Superior temporal gyrus (tissue), 1 donor: Measurements from ENCODE around the gene MSH3.
"Not testable (repeated sequence)": the region's sequence is repeated elsewhere in the genome, so short reads cannot be mapped to it uniquely, and the experiment has no call there.

Source experiments
- DNase-seq: peaks from one replicate; pipeline ENCODE4 v3.0.0-alpha.2; 2016; ENCODE audit errors: extremely low spot score

The MSH3 gene

GRCh38 chr5:80853413-80853812, 199.0 kb downstream of the MSH3 start:
- no peak for DNase-seq

DNA sequence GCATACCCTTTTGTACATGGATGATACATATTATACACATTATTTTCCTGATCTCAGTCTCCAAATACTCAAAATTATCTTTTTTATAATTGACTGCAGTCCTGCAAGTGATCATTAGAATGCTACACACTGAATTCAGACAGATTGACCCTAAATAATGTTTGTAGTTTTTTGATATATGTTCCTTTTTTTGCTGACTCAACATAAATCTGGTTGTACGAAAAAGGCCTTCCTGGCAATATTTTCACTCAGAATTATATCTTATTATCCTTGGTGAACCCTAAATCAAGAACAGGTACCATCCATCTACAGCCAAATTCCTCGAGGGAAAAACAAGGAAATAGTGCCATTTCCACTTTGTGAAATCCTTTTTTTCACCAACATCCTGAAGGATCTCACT, 200.1 kb downstream of the MSH3 start:
- DNase-seq = no peak

- no peak for DNase-seq
Observed at GRCh38 chr5:80860924-80861613, 206.6 kb downstream of the MSH3 start.

DNA sequence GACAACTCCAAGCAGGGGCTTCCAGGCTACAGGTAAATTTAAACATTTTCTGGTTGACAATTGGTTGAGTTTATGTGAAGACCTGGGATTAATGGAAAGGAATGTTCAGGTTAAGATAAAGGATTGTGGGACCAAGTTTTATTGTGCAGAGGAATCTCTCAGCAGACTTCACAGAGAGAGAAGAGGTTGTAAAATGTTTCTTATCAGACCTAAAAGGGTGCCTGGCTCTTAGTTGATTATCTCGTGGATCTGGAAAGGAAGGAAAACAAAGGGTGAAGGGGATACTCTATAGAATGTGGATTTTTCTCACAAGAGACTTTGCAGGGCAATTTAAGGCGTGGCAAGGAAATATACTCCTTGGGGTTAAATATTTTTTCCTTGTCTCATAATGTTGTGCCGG, 209.3 kb downstream of the MSH3 start:
- DNase-seq = no peak

DNA sequence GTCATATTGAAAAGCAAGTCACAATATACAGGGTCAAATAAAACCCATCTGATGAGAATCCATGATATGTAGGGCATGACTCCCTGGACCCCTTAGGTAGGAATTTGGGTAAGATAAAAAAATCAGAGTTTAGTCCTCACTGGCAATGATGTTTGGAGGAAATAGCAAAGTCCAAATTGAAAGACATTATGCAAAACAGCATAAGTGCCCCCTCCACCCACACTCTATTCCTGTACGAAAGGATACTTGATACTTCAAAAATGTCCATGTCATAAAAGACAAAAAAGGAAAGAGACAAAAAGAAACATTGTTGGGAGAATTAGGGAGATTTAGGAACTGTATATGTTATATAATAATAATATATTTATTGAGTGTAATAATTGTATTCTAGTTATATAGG, 209.7 kb downstream of the MSH3 start:
- DNase-seq = no peak

DNA sequence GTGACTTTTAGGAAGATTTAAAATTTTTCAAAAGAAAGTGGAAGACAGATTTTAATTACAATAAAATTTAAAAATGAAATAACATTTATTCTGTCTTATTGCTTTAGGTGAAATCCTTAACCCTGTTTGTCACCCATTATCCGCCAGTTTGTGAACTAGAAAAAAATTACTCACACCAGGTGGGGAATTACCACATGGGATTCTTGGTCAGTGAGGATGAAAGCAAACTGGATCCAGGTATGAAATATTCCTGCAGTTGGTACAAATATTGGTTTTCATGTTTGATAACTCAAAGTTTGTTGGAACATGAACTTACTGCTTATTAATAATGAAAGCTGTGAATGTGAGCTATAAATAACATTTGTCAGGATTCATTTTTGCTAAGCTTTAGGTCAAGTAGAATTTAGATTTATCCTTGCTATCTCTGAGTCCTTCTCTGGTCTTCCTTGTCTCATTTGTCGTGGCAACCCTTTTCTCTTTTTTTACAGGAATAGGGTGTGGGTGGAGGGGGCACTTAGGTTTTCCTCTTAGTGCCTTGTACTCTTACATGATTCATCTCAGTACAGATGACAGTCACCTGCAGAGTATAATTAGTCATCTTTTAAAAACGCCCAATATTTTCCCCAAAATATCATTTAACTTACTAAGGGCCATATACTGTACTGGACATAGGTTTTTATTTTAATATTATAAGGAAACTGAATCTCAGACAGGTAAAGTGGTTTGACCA, 210.4 kb downstream of the MSH3 start:
- DNase-seq = no peak

DNA sequence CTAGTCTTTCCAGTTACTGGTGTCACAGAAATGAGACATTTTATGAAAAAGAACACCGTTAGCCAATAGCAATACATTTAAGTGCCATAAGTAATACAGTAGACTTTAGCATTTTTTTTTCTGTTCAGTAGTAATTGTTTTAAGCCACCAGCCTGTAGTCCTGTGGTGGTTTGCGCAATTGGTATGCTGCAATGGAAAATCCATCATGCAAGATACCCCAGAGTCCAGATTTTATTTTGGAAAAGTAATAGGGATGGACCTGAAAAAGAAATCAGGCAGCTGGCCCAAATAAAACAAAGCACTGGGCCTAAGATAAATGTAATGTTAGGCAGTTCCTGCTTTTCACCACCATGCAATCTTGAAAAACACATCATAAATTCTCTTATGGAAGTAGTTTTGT, 211.1 kb downstream of the MSH3 start:
- no peak for DNase-seq

DNA sequence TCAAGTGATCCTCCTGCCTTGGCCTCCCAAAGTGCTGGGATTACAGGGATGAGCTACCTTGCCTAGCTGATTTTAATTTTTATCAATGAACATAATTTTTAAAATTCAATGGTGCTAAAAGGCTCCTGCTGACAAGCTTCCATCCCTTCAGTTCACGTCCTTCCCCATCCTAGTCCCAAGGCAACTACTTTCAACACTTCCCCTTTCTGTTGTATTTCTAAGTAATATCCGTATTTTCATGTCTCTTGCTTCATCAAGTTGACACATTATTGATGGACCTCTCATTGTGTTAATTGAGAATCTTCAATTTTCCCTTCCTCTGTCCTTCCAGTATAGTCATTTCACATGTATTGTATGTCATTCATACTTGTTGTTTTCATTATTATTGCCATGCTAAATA, 211.9 kb downstream of the MSH3 start:
- no peak for DNase-seq

DNA sequence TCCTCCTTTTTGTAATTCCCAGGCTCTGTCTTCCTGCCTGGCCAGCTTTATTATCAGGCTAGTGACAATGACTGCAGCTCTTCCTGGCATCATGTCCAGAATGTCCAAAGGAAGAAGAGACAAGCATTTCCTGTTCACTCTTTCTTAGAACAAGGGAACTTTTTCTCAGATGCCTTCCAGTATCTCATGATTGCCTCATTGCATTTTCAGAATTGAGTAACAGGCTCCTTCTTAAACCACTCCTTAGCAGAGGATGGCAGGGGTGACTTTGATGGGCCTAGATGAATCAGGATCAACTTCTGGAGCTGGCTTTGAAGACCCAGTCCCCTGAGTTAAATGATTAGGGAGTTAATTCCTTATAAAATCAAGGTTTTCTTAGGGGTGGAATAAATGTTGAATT, 212.8 kb downstream of the MSH3 start:
- DNase-seq = no peak

DNA sequence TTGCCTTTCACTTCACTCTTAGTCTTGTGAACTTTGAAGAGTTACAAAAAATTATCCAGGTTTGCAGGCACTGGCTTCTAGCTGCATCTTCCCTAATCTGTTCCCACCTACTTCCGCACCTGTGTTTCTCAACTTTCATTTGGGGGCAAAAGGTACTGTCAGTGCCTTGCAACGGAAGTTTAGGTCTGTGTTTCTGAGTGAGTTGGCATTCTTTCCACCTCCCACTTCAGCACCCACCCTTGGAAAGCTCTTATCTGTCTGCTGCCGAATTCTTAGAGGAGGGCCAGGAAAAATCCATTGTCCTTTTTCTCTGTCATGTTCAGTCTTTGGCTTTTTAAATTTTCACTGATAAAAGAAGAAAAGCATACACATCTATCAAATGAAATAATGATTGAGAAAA, 216.0 kb downstream of the MSH3 start:
- no peak for DNase-seq

DNA sequence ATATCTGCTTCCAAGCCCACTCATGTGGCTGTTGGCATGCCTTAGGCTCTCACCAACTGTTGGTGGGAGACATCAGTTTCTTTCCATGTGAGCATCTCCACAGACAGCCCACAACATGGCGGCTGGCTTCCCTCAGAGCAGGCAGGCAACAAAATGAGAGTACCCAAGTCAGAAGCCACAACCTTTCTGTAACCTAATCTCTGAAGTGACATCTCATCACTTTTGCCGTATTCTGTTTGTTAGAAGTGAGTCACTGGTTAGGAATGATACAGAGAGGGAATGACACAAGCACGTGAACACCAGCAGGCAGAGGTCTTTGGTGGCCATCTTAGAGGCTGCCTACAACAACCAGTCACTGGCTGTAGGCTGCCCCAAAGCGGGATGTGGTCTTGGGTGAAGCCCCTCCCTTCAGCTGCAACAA, 217.1 kb downstream of the MSH3 start:
- no peak for DNase-seq

- DNase-seq = peak; percentile 49
Observed at GRCh38 chr5:80874162-80874561, 219.7 kb downstream of the MSH3 start.

DNA sequence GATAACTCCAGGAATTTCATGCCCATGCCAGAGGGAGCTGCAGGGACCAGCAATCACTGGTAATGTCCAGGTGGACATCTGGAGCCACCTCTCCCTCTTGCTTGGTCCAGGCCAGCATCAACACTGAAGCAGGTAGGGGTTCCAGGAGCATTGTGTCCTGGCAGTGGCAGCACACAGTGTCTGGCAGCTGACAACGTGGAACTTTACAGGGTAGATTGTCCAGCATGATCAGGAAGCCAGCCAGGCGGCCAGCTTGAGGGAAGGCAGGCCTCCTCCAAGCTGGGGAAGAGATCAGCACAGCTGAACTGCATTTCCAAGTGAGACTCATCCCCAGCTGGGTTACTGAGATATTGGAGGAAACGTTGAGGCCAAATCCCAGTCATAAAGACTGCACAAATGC, 223.1 kb downstream of the MSH3 start:
- DNase-seq = no peak

- DNase-seq = no peak
Observed at GRCh38 chr5:80881726-80882125, 227.3 kb downstream of the MSH3 start.

DNA sequence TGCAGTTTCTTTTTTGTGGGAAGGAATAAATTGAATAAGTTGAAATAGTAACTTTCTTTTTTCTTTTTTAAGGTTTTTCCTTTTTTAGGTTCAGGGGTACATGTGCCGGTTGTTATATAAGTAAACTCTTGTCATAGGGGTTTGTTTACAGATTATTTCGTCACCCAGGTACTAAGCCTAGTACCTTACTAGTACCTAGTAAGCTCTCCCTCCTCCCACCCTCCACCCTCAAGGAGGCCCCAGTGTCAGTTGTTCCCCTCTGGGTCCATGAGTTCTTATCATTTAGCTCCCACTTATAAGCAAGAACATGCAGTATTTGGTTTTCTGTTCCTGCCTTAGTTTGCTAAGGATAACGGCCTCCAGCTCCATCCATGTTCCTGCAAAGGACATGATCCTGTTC, 228.9 kb downstream of the MSH3 start:
- DNase-seq = not testable (repeated sequence)

- DNase-seq = no peak
Observed at GRCh38 chr5:80884086-80884813, 229.8 kb downstream of the MSH3 start.

GRCh38 chr5:80884929-80885328, 230.5 kb downstream of the MSH3 start:
- no peak for DNase-seq

DNA sequence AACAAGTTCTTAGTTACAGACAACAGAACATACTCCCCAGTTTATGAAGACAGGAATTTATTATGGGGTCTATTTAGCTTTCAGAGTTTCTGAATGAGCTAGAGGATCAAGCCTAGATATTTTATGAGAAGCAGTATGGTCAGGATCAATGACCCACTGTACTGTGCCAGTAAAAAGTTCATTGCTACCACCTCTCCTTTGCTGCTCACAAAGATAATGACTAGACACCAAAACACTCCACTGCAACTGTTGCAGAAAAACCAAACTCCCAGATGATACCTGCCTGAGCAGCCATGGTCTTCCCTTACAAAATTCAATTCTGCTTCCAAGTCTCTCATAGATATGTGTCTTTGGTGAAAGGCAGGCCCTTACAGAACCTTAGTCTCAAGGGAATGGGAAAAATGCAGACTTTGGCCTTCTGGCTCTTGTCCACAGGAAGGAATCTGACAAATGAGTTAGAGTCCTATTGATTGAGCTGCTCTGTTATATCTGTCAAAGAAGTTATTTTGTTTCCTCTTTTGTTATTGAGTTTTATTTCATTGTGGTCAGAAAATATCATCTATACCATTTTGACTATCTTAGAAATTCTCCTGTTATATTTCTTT, 231.0 kb downstream of the MSH3 start:
- DNase-seq = no peak

DNA sequence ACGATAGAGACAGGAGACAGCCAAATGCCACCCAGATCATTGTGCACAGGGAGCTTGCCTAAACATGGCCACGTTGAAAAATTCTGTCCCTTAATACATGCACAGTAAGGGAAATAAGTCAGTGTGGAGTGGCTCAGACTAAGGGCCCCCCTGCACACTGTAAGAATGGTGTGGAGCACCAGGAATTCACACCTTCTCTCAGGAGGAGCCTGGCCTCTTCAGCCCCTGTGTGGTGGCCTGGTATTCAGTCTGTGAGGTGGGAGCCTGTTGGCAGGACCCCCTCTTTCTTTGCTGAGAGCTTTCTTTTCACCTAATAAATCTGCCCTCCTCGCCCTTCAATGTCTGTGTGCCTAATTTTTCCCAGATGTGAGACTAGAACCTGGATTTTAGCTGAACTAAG, 239.6 kb downstream of the MSH3 start:
- no peak for DNase-seq

DNA sequence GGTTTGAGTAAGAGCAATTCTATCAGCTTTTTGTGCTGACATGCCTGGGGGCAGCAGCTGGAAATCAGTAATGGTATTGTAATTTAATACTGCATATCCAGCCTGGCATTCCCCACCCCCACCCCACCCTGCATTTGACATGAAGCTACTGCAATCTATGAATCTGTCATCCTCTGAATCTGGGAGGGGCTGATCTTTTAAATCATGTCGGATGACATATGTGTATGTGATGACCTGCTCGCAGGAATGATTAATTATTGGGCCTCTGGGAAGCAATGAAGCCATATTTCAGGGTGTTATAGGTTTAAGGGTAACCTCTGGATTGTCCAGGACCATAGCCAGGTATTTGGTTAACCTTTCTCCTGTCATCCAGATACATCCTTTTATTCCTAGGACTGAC, 241.1 kb downstream of the MSH3 start:
- DNase-seq = no peak

DNA sequence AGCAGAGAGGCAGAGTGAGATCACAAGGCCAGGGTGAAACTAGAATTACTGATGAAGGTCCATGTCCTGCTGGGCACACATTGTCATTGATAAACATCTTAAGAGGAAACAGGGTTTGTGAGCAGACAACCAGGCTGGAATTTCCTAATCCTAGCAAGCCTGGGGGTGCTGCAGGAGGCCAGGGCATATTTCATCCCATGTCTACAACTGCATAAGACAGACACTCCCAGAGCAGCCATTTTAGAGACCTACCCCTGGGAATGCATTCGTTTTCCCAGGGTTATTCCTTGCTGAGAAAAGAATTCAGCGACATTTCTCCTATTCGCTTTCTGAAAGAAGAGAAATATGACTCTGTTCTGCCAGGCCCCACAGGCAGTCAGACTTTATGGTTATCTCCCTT, 248.2 kb downstream of the MSH3 start:
- not testable (repeated sequence) for DNase-seq

GRCh38 chr5:80904533-80905187, 250.2 kb downstream of the MSH3 start:
- no peak for DNase-seq
